CD4-positive, alpha-beta T cell treated with Interleukin-1 beta for 1 hour (primary cell): Measurements from ENCODE around the gene ITLN1.
A peak's percentile ranks its signal among the peaks of the same experiment; 100 is the strongest.
"Not testable (repeated sequence)": the region's sequence is repeated elsewhere in the genome, so short reads cannot be mapped to it uniquely, and the experiment has no call there.

Experiments used
- DNase-seq, 2 donors: peaks; one replicate each; pipeline ENCODE4 v3.0.0-alpha.2; 2020 to 2022

Gene ITLN1

DNA sequence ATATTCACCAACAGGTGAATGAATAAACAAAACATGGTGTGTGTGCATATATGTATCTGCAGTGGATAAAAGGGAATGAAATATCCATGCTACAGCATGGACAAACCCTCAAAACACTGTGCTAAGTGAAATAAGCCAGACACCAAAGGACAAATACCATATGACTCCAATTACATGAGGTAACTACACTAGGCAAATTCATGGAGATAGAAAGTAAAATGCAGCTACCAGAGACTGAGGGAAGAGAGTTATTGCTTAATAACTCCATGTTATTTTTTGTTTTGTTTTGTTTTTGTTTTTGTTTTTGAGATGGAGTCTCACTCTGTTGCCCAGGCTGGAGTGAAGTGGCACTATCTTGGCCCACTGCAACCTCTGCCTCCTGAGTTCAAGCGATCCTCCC is 2.4 kb downstream of the ITLN1 start:
- DNase-seq, result no peak

DNA sequence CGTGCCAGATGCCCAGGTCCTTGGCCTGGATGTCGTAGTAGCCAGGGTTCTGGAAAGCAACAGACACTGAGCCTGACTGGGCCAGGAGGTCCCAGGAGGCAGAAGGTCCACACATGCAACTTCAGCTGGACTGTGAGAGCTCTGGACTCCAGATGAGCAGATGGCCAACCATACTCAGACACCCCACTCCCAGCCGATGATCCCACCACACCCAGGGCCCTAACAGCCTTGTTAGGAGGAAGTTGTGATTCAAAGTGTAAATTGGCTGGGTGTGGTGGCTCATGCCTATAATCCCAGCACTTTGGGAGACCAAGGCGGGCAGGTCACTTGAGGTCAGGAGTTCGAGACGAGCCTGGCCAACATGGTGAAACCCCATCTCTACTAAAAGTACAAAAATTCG is 3.7 kb downstream of the ITLN1 start:
- DNase-seq, result not testable (repeated sequence)

DNA sequence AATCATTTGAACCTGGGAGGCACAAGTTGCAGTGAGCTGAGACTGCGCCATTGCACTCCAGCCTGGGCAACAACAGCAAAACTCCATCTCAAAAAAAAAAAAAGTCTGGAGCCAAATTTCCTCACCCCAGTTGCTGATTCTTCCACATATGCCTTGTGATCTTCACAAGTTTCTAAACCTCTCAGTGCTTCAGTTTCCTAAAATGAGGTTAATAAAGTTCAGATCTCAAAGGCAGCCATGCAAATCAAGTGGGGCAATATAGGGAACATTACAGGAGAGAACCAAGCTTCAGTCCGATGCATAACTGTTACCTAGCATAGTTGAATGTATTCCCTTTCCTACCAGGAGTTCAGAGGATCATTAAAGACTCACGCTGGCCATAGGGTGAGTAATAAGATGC is 4.8 kb downstream of the ITLN1 start:
- no peak for DNase-seq

DNA sequence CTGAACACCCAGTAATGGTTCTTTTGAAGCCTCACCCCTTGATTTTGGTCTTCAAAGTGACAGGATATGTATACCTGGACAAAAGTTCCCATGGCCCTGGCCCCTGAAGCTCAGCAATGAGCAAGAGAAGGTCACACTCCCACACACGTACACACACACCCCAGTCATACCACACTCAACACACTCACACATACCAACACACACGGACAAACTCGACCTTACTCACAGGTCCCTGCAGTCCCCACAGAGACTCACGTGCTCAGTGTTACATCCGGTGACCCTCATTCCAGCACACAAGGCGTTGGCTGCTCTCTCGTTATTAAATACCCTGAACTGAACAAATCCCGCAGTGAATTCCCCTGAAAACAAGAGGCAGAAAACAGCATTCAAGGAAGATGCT is 5.9 kb downstream of the ITLN1 start:
- peak; percentile 31 to 33 for DNase-seq

DNA sequence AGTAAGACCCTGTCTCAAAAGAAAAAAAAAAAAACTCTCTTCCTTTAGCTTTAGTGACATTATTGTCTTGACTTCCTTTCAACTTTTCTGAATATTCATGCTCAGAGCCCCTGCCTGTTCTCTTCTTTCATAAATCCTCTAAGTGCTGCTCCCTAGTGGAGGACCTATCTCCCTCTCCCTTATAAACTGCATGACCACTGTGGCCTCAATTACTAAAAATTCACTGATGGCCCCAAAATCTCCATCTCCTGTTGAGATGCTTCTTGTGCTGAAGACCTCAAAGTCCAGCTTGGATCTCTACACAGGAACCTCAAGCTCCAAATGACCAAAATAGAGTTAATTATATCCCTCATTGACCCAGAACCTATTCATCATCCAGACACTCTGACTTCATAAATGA is 7.8 kb downstream of the ITLN1 start:
- peak in 1 of 2 donors; percentile 64 for DNase-seq

DNA sequence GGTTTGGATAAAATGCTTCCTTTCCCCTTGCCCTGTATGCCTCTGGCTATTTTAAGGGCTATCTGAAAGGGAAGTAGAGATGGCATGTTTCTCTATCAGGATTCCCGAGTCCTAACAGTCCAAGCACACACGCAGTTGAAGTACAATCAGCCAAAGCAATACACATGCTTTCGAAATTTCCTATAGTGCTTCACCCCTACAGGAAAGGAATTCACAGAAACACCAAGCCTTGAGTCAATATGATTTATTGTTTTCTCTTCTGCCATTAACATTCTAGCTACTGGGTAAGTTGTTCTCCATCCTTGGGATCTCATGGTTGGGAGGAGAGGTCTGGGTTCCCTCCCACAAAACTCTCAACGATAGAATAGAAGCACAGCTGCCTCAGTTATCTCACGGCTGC is 8.7 kb downstream of the ITLN1 start:
- no peak for DNase-seq

DNA sequence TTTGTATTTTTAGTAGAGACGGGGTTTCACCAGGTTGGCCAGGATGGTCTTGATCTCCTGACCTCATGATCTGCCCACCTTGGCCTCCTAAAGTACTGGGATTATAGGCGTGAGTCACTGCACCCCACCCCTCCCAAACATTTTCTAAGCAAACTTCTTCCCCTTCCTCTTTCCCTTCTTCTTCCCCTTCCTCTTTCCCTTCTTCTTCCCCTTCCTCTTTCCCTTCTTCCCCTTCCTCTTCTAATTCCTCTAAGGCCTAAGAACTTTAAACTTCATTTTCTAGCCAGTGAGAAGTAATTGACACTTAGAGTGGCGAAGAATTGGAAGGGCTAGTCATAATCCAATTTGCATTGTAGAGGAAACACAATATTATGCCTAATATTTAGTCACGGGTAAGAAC is 9.4 kb downstream of the ITLN1 start:
- not testable (repeated sequence) for DNase-seq

DNA sequence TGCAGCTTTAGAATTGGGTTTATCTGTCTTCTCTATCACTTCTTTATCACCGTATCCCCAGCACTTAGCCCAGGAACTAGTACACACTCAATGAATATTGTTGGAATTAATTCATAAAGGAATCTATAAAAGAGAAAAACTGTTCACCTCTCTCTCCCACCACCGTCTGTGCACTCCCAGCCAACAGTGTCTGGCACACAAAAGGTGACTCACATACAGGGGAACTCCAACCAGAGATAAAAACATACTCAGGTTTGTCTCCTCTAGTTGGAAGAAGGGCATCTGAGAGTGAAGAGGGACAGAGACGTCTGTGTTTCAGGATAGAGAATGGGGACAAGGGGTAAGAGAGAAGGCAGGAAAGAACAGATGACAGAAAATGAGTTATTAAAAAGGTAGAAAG is 10.0 kb downstream of the ITLN1 start:
- DNase-seq, result no peak

DNA sequence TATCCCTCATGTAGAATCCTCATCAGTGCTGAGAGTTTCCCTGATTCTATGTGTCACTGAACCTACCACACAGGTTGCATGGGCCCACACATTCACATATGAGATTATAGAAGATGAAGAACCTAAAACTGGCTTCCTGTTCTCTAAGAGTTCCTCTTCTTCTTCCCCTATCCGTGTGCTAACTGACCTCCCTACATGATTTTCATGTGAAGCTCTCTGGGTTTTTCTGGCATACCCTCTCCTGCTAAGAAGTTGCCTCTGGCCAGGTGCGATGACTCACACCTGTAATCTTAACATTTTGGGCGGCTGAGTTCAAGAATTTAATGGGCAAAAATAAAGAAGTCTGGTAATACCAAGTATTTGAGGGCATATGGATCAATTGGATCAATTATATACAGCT is 16.8 kb downstream of the ITLN1 start:
- DNase-seq, result no peak

DNA sequence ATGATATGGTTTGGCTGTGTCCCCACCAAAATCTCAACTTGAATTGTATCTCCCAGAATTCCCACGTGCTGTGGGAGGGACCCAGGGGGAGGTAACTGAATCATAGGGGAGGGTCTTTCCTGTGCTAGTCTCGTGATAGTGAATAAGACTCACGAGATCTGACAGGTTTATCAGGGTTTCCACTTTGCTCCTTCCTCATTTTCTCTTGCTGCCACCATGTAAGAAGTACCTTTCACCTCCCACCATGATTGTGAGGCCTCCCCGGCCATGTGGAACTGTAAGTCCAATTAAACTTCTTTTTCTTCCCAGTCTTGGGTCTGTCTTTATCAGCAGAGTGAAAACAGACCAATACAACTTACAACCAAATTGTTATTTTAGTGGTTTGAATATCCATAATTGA is 17.3 kb downstream of the ITLN1 start:
- not testable (repeated sequence) for DNase-seq

DNA sequence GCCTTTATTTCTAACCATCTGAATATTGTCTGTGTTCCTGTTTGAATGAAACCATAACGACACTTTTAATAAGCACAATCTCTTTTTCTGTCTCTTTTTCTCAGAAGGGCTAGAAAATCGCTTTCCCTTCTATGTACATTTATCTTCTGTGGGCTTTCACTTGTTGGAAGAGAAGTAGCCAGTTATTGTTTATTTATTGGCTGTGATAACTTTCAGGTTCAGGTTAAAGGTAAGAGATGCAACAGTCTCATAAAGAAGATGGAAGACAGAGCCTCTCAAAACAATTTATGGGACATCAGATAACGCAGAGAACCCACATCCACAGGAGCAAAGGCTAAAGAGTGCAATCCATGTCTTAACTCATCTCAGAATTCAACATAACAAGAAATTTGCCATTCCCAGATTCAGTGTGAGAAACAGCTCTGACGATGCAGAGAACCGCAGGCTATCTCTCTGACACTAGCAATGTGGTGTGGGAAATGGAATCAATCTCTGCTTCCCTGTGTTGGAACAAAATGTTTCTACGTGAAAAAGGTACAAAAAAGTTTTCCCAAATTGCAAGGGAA is 18.2 kb downstream of the ITLN1 start:
- no peak for DNase-seq

DNA sequence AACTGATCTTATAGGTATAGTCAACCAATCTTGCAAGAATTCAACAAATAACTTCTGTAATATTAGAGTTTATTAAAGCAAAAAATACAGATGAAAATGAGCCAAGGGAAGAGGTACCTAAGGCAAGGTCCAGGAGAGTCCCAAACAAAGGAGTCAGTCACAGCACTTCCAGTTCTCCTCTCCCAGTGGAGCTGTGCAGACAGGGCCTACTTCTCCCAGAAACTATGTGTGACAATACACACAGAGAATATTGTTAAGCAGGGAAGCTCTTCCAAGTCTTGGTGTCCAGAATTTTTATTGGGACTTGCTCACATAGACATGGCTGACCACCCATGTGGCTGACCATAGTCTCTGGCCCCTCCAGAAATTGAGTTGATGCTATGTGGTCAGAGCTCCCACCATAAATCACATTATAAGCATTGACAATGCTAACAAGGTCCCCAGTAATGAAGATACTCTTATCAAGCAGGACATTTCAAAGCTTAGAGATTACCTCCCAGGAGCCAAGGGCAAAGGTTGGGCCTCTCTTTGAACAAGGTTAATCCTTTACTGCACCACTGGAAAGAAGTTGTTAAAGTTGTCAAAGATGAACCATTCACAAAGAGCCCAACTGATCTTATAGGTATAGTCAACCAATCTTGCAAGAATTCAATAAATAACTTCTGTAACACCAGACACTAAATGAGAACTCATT is 18.8 kb downstream of the ITLN1 start:
- DNase-seq, result no peak

DNA sequence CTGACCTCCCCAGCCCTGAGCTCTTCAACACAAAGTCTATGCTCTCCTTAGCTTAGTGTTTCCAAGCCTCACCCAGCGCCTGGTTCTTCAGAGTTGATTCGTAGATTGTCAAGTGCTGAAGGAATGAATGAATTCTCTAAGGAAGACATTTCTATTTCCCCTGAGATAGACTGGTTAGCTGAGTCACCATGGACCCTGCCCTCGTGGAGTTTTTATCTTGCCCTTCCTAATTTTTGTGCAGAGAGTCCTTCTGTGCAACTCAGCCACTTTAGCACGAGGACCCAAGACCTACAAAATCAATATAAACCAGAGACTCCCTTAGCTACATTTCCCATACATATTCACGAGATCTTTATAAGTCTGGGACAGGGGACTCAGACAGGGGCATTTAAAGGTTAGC is 19.6 kb downstream of the ITLN1 start:
- no peak for DNase-seq

DNA sequence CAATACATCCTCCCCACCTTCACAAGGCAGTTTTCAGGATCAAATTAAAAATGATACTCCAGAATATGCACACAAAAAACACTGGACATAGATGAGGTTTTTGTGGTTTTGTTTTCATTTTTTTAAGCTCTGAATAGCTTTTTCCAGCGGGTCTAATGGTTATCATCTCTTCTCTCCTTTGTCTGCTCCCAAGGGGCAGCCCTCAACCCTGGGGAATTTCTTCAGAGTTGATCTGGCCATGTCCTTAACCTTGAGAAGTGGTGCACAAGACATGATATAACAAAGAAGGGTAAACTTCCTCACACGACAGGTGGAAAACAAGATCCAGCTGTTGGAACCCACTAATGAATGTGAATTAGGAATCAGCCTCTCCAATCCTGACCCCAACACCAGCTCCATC is 20.8 kb downstream of the ITLN1 start:
- DNase-seq, result no peak

DNA sequence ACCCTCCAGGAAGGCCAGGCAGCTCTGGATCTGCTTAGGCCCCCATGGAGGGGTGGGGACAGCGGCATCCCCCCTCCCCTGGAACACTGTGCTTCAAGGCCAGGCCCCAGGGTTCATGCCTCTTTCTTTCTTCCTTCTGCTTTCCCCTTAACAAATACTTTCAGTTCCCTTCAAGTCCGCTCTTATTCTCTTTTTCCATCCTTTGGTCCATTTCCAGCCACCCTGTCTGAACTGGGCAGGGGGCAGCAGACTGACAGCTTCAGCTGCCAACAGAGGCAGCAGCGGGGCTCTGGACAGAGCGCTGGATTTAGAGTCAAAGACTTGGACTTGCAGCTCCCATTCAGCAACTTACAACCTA is 21.2 kb downstream of the ITLN1 start:
- no peak for DNase-seq

DNA sequence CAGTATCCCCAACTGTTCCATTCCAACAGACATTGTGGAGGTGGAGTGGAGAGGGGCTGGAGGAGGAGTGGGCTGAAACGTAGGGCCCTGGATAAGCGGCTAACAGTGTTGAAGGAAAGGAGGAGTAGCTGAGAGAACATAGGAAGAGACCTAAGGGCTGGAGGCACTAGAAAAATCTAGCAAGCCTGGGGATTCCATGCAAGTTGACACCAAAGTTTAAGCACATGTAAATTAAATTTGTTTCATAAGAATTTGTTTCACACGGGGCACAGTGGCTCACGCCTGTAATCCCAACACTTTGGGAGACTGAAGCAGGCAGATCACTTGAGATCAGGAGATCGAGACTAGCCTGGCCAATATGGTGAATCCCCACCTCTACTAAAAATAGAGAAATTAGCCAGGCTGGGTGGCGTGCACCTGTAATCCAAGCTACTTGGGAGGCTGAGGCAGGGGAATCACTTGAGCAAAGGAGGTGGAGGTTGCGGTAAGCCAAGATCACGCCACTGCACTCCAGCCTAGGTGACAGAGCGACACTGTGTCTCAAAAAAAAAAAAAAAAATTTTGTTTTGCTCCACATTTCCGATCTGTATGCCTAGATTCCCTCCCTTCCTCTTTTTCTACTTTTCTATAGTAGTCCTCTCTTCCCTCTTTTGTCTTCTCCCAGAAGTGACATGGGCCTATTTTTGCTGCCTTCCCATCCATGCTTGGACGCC is 21.8 kb downstream of the ITLN1 start:
- DNase-seq, result no peak

DNA sequence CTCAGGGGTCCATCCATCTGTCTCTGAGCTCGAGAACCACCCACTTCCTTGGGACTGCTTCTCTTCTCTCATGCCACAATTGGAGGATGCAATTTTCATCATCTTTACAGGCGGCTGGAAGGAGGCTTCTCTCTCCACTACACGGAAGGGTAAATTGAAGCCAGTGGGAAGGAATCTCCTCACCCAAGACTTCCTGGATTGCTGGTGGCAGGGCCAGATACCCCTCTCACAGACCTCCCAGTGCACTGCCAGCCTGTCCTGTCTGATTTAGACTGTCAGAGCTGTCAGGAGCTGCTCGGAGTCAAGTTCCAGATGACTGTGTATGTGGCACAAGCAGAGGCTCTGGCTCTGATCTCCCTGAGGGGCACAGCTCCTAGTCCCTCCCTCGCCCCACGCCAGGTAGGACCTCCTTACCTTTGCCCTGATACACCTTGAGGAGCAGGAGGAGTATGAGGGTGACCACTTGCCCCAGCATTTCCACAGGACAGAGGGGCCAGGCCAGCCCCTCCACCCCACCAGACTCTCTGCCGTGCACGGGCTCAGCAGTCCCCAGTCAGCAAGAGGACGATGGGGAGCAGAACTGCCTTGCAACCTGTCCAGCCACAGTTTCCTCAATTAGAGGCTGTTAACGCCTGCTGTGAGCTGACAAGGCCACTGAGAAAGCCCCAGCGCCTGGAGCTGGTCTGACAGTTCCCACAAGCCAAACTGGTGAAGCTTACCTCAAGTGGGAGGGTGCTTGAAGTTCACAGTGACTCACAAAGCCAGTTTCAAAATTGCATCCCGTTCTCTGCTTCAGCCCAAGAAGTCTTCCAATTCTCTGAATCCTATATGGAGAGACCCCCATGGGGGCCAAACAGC is 22.5 kb downstream of the ITLN1 start, which contains the start of gene CD244:
TSS of gene CD244 (minus strand) at position 685 of the 858 bp plus-strand sequence. CDS start at position 475, 210 bp downstream.
- DNase-seq, result peak; percentile 62 to 74

DNA sequence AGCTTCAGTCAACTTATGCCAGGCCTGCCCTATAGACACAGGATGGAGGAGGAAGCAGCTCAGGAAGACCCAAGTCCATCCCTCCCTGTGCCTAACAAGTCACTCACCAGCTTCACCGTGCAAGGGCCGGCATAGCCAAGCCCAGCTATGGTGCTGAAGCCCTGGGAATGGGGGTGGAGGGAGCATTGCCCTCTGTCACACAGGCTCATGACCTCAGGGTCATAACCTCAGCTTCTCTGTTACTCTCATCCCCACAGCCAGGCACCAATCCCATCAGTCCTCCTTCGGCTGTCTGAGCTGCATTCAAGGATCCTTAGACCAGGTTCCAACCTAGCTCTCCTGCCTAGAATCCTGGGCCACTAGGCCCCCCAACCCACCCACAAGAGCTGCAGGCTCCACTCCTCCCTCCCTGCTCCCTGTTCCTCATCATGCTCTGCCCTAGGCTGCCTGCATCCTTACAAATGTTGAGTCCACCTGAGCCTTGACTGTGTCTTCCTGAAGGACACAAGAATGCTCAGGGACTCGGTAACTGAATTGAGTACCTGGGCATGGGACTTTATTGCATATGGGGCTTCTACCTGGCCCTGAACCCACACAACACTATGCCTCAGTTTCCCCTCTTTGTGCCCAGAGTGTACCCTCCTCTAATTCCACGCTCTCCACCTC is 24.0 kb downstream of the ITLN1 start:
- no peak for DNase-seq

DNA sequence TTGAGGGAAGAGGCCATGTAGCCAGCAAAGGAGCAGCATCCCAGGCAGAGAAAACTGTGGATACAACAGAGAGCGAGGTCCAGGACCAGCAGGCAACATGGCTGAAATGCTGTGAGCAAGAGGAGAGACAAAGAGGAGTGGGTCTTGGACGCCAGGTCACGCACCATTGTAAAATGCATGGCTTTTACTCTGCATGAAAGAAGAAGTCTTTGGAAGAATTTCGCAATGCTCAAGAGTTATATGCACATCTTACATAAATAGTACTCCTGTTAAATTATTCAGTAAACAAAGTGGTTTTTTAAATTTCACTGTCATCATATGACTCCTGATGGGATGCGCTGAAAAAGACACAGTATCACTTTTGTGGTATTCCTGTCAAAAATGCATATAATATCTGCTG is 25.8 kb downstream of the ITLN1 start:
- no peak for DNase-seq

DNA sequence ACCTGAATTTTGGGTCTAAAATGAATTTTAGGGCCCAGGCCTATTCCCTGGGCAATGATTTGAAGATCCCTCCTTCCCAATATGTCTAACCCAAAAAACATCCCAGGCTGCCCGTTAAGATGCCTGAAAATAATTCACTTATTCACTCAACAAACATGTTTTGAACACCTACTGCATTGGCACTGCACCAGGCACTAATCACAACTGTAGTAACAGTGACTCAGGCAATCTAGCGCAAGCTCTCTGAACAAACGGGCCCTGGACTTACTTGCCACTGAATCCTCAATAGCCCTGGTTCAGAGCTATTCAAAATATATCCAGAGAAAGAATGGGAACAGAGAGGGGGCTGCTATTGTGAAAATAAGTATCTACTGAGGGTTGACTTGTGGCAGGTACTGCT is 26.5 kb downstream of the ITLN1 start:
- DNase-seq, result no peak

DNA sequence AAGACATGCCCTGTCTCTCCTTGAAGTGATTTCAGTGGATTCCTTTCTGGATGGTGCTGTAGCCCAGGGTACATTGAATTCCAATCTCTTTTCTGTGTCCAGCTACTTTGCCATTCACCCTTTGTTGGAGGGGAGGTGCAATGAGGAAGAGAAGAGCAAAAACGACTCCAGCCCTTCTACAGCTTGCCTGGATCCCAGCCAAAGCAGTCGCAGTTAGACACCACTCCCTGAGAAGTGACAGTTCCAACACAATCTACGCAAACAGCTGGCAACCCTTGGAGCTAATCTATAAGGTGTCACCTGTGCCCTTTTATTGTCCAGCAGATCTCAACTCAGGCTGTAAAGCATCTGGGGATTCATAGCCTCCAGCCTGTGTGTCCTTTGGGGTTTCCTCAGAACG is 26.9 kb downstream of the ITLN1 start:
- DNase-seq, result no peak

DNA sequence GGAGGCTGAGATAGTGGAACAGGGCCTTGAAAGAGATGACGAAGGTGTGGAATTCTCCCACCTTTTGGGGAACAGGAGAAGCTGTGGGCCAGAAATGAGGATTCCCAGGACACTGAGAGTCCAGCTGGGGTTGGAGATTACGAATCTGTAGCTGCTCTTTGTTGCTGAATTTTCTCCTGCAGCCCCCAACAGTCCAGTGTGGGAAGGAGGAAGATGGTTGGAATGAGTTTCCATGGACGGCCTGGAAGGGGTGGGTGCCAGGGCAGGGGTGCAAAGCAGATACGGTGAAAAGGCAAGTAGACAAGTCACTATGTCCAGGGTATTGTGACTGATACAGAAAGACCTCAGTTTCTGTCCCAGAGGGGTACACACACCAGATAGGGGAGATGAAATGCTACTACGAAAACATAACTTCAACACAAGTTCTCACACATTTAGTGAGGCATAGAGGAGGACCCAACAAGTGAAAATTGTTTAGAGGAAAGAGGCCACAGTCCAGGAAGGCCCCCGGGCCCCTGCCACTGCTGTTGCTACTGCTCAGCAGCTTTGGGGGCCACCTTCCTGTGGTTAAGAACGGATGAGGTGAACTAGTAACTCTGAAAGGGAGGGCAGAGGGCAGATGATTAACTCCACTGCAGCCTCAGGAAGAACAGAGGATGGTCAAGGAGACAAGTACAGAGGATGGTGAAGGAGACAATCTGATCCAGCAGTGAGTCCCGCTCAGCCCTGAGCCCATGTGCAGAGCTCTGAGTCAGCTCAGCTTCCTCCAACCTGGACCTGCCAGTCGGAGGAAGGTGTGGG is 29.6 kb downstream of the ITLN1 start:
- DNase-seq, result no peak
